Pericardium fibroblast (primary cell): ENCODE data around the gene VSTM5. TPM values are rescaled to one million over a fixed set of nuclear protein-coding genes. Genes with fewer than 3 reads are reported as not detected.

ENCODE experiments used
- total RNA-seq: library from RNA; depleted of rRNA; stranded (reverse); fragments of >200 nt; gene quantifications from 2 replicates; pipeline ENCODE4 v1.2.3, GENCODE V29; 2015

VSTM5 gene
- total RNA-seq, result not detected in 2 replicates

GRCh38 chr11:93850594-93851018, at the start of gene VSTM5:
VSTM5 (minus strand) TSS chr11:93850618; CDS start chr11:93850502, 116 bp downstream.

GRCh38 chr11:93784145-93784934, 66.1 kb downstream of the VSTM5 start, which contains the start of gene MED17:
MED17 (plus strand) TSS chr11:93784282; CDS start chr11:93784514, 232 bp downstream.

Other genes with a start within 250 kb of the VSTM5 start
- 7.9 and 15.1 TPM in 2 replicates for gene CEP295, start 188.9 kb downstream of the VSTM5 start, total RNA-seq
- 51.5 and 71.5 TPM in 2 replicates for gene TAF1D, start 109.1 kb downstream of the VSTM5 start, total RNA-seq
- 8.7 and 10.3 TPM in 2 replicates for gene C11orf54, start 108.9 kb downstream of the VSTM5 start, total RNA-seq
- 18.1 and 19.7 TPM in 2 replicates for gene MED17, start 66.3 kb downstream of the VSTM5 start, total RNA-seq
- not detected in 2 replicates for gene HEPHL1, start 170.7 kb upstream of the VSTM5 start, total RNA-seq